MCF 10A (cell line): ENCODE data around the gene LRSAM1. TPM values are rescaled to one million over a fixed set of nuclear protein-coding genes. Genes with fewer than 3 reads are reported as not detected.
A peak's percentile ranks its signal among the peaks of the same experiment; 100 is the strongest.

ENCODE experiments used
- BruUV-seq: library from RNA; stranded (reverse); fragments of 400-500 nt; replicated peaks from 2 replicates; lab custom pipeline; 2021; lab: Mats Ljungman, UMichigan
- CTCF ChIA-PET: fragments of 300-600 bp; sonication (Branson Sonifier 250); formaldehyde crosslinking; extraction: SDS; loops from one replicate; lab custom pipeline; 2021; ENCODE audit warnings: antibody characterized with exemption, inconsistent platforms; lab: Yijun Ruan, JAX
- POLR2A ChIA-PET: fragments of 300-600, 350-650 bp; sonication (Branson Sonifier 250); formaldehyde crosslinking; extraction: SDS; loops from one replicate; lab custom pipeline; 2020; ENCODE audit warnings: antibody characterized with exemption, inconsistent platforms; lab: Yijun Ruan, JAX
- DNase-seq: peaks from one replicate; pipeline ENCODE4 v3.0.0-alpha.2; 2018; ENCODE audit not compliant: unreplicated experiment
- H3K27ac Mint-ChIP-seq: one replicate; pipeline ENCODE4 v1.8.0; 2022; ENCODE audit warnings: mild to moderate bottlenecking, low read depth, mixed read lengths; ENCODE audit not compliant: unreplicated experiment
- H3K27me3 Mint-ChIP-seq: one replicate; pipeline ENCODE4 v1.8.0; 2022; ENCODE audit warnings: mixed read lengths; ENCODE audit not compliant: insufficient read depth, unreplicated experiment
- H3K36me3 Mint-ChIP-seq: one replicate; pipeline ENCODE4 v1.8.0; 2022; ENCODE audit warnings: mild to moderate bottlenecking, moderate library complexity, mixed read lengths; ENCODE audit not compliant: insufficient read depth, unreplicated experiment
- H3K4me1 Mint-ChIP-seq: one replicate; pipeline ENCODE4 v1.8.0; 2022; ENCODE audit warnings: mixed read lengths; ENCODE audit not compliant: insufficient read depth, unreplicated experiment
- H3K4me3 Mint-ChIP-seq: one replicate; pipeline ENCODE4 v1.8.0; 2022; ENCODE audit warnings: mild to moderate bottlenecking, moderate library complexity, mixed read lengths; ENCODE audit not compliant: unreplicated experiment
- H3K9me3 Mint-ChIP-seq: one replicate; pipeline ENCODE4 v1.8.0; 2022; ENCODE audit warnings: mixed read lengths; ENCODE audit not compliant: unreplicated experiment
- intact Hi-C: fragments of 100-400 bp; cut with micrococcal nuclease; formaldehyde crosslinking; loops from 2 replicates; pipeline ENCODE4 v1.14.1; 2022
- total RNA-seq: library from RNA; stranded (reverse); gene quantifications from 2 replicates; pipeline ENCODE4 v1.2.3, GENCODE V29; 2022
- TF ChIP-seq, protein P1 (sequence below): fragments of 200-600 bp; IDR thresholded peaks from one replicate; pipeline ENCODE4 v1.8.0; 2022; ENCODE audit warnings: antibody characterized with exemption, mild to moderate bottlenecking; ENCODE audit not compliant: unreplicated experiment

Gene LRSAM1
- total RNA-seq, 1 experiment from 2014 or later, result 23.5 TPM

DNA sequence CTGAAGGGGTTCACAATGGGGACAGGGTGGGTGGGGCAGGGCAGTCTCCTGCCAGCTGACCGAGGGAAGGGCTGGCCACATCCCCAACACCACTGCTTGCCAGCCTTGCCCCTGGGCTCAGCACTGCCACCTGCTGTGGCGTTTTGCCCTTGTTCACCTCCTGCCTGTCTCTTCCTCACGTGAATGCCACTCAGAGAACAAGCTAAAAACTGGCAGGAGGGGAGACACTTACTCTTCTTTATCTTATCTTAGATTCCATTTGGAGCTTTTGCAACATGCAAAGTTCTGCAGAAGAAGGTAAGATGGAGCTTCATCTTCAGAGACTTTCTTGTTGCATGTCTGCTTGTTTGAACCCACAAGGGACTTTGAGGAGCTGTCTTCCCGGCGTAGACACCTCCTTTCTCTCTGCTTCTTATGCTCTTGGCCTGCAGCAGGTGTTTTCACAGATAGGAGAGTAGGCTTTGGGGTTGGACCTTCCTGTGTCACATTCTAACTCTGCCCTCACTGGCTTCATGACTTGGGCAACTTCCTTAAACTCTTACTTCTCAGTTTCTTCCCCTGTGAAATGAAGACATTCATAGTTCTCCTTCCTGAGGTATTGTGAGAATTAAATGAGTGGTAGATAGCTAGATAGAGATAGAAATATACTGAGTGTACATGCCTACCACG lies 4.1 kb downstream of the LRSAM1 start:
- ChIA-PET CTCF (interaction anchor here (0.6 to 2.0 kb wide), 11 partner anchors 10 to 513 kb away, joined by 3 to 6 read pairs (median 3); no protein-coding TSS in a partner anchor), POLR2A (interaction anchor here (0.6 to 1.0 kb wide), 3 partner anchors 171 to 464 kb away, joined by 3 to 5 read pairs (median 4); no protein-coding TSS in a partner anchor)
- H3K27ac Mint-ChIP-seq, result no peak overlapping the region
- intact Hi-C loops, result no loop called here
- peak; percentile 32 for DNase-seq
- peaks cover 5% of the 10 kb centered on the region for H3K4me1 Mint-ChIP-seq
- H3K9me3 Mint-ChIP-seq, result no peaks in the 10 kb centered on the region
- TF ChIP-seq, protein P1, sequence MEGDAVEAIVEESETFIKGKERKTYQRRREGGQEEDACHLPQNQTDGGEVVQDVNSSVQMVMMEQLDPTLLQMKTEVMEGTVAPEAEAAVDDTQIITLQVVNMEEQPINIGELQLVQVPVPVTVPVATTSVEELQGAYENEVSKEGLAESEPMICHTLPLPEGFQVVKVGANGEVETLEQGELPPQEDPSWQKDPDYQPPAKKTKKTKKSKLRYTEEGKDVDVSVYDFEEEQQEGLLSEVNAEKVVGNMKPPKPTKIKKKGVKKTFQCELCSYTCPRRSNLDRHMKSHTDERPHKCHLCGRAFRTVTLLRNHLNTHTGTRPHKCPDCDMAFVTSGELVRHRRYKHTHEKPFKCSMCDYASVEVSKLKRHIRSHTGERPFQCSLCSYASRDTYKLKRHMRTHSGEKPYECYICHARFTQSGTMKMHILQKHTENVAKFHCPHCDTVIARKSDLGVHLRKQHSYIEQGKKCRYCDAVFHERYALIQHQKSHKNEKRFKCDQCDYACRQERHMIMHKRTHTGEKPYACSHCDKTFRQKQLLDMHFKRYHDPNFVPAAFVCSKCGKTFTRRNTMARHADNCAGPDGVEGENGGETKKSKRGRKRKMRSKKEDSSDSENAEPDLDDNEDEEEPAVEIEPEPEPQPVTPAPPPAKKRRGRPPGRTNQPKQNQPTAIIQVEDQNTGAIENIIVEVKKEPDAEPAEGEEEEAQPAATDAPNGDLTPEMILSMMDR, result peak; percentile 26
- peaks cover 66% of the 10 kb centered on the region for H3K36me3 Mint-ChIP-seq
- H3K4me3 Mint-ChIP-seq, result no peak overlapping the region
- BruUV-seq, result no TSS peak
- no peaks in the 10 kb centered on the region for H3K27me3 Mint-ChIP-seq

DNA sequence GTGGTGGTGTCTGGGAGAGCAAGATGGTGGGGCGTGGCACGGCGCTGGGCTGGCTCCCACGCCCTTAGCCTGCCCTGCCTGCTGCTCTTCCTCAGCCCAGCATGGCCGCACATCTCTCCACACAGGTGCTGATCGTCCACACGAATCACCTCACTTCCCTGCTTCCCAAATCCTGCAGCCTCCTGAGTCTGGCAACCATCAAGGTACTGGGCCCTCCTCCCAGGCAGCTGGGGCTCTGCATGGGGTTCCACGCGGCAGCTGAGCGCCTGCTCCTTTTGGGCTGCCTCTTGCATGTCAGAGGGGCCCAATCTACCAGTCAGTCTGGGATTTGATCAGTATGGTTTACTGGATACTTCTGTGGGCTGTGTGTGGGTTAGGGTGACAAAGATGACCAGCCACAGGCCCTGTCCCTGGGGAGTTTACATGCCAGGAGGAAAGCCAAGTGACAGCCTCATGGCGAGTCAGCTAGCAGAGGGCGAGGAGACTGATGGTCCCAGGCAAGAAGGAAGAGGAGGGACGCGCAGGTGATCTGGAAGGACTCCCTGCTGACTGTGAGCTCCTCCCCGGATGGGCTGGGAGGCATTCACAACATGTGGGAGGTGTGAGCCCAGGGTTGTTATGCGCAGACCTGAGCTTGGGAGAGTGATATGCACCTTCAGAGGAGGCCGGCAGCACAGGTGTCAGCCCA lies 6.0 kb downstream of the LRSAM1 start:
- no peaks in the 10 kb centered on the region for H3K27me3 Mint-ChIP-seq
- H3K4me1 Mint-ChIP-seq, result peaks cover 5% of the 10 kb centered on the region
- no peak for DNase-seq
- TF ChIP-seq, protein P1, result no peak
- BruUV-seq, result no TSS peak
- H3K36me3 Mint-ChIP-seq, result peaks cover 69% of the 10 kb centered on the region
- no peak overlapping the region for H3K27ac Mint-ChIP-seq
- no peak overlapping the region for H3K4me3 Mint-ChIP-seq
- ChIA-PET CTCF (interaction anchor here (0.6 to 1.2 kb wide), 3 partner anchors 55 to 151 kb away, joined by 3 to 4 read pairs (median 3); no protein-coding TSS in a partner anchor), POLR2A (interaction anchor here (0.6 kb wide), 2 partner anchors 18 to 117 kb away, joined by 3 to 4 read pairs; no protein-coding TSS in a partner anchor)
- no peaks in the 10 kb centered on the region for H3K9me3 Mint-ChIP-seq
- intact Hi-C loops, result no loop called here

DNA sequence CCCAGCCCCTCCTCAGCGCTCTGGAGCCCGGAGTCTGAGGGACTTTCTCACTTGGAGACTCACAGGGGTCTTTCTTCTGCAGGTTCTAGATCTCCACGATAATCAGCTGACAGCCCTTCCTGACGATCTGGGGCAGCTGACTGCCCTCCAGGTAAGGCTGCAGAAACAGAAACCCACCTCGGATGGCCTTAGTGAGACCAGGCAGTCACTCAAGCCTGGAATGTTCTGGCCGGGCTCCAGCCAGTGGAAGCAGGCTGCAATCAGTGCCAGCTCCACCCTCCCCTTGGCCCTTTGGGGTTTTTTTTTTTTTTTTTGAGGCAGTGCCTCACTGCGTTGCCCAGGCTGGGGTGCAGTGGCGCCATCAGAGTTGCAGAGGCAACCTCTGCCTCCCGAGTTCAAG lies 7.6 kb downstream of the LRSAM1 start:
- H3K9me3 Mint-ChIP-seq, result no peaks in the 10 kb centered on the region
- POLR2A ChIA-PET, result interaction anchor here (0.6 kb wide), 1 partner anchor 79 kb away, joined by 5 read pairs; no protein-coding TSS in a partner anchor
- TF ChIP-seq, protein P1, result no peak
- intact Hi-C loops, result no loop called here
- CTCF ChIA-PET, result interaction anchor here (0.6 to 2.0 kb wide), 5 partner anchors 15 to 514 kb away, joined by 3 to 5 read pairs (median 3); no protein-coding TSS in a partner anchor
- no peak overlapping the region for H3K27ac Mint-ChIP-seq
- no peaks in the 10 kb centered on the region for H3K27me3 Mint-ChIP-seq
- no peak overlapping the region for H3K4me3 Mint-ChIP-seq
- H3K36me3 Mint-ChIP-seq, result peaks cover 75% of the 10 kb centered on the region
- no TSS peak for BruUV-seq
- no peak for DNase-seq
- no peaks in the 10 kb centered on the region for H3K4me1 Mint-ChIP-seq

DNA sequence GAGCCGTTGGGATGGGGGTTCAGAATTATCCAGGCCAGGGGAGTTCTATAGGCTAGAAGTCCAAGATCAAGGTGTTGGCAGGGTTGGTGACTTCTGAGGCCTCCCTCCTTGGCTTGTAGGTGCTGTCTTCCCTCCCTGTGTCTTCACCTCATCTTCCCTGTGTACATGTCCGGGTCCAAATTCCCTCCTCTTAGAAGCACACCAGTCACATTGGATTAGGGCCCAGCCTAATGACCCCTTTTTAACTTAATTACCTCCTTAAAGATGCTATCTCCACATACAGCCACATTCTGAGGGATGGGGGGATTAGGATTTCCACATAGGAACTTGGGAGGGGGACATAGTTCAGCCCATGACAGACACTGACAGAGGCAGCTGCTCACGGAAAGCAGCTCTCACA lies 12.1 kb downstream of the LRSAM1 start:
- TF ChIP-seq, protein P1, result no peak
- intact Hi-C loops, result no loop called here
- ChIA-PET CTCF (no interaction called here), POLR2A (interaction anchor here (0.6 to 2.8 kb wide), 2 partner anchors 12 to 143 kb away, joined by 3 to 8 read pairs; partner anchors contain the start of genes LRSAM1 and RPL12)
- Mint-ChIP-seq H3K9me3 (no peaks in the 10 kb centered on the region), H3K4me1 (no peaks in the 10 kb centered on the region), H3K4me3 (no peak overlapping the region), H3K36me3 (peaks cover 65% of the 10 kb centered on the region), H3K27ac (no peak overlapping the region), H3K27me3 (no peaks in the 10 kb centered on the region)
- no peak for DNase-seq
- no TSS peak for BruUV-seq
